T-helper 2 cell treated with Interferon-gamma antibody and Interleukin-4, amounts not matched to agents 100 ng/mL and 5 ng/mL, for 36 hours (primary cell): Measurements from ENCODE around the gene RHOT1. TPM values are rescaled to one million over a fixed set of nuclear protein-coding genes. Genes with fewer than 3 reads are reported as not detected.
"Not testable (repeated sequence)": the region's sequence is repeated elsewhere in the genome, so short reads cannot be mapped to it uniquely, and the experiment has no call there.

ENCODE experiments used
- intact Hi-C: fragments of 100-400 bp; cut with micrococcal nuclease; formaldehyde crosslinking; loops from one replicate; pipeline ENCODE4 v1.15.1; 2023
- total RNA-seq: library from RNA; stranded (reverse); gene quantifications from 2 replicates; pipeline ENCODE4 v1.2.3, GENCODE V29; 2022

Gene RHOT1
- total RNA-seq, 1 donor from 2014 or later: 26.1 TPM

GRCh38 chr17:32158870-32159585 is 16.7 kb downstream of the RHOT1 start:
- intact Hi-C loops: no loop called here

- intact Hi-C loops: no loop called here
Measured at GRCh38 chr17:32159586-32160438, 17.5 kb downstream of the RHOT1 start.

DNA sequence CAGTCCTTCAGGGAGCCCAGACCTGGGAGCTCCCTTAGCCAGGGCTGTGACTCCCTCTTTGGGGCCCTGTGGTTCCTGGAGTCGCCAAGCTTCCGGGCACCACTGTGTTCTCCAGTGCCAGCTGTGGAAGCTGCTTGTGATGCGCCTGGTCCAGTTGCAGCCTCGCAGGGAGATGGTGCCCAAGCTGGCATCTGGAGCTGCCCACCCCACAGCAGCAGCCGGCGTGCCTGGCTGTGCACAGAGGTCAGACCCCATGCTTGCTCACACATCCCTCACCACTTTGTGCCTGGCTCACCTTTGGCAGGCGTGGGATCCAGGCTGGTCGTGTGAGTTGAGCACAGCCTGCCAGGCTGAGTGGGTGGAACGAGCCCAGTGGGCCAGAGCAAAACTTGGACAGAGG is 18.2 kb downstream of the RHOT1 start:
- intact Hi-C loops: no loop called here

GRCh38 chr17:32161029-32161428 is 18.7 kb downstream of the RHOT1 start:
- intact Hi-C loops: no loop called here

DNA sequence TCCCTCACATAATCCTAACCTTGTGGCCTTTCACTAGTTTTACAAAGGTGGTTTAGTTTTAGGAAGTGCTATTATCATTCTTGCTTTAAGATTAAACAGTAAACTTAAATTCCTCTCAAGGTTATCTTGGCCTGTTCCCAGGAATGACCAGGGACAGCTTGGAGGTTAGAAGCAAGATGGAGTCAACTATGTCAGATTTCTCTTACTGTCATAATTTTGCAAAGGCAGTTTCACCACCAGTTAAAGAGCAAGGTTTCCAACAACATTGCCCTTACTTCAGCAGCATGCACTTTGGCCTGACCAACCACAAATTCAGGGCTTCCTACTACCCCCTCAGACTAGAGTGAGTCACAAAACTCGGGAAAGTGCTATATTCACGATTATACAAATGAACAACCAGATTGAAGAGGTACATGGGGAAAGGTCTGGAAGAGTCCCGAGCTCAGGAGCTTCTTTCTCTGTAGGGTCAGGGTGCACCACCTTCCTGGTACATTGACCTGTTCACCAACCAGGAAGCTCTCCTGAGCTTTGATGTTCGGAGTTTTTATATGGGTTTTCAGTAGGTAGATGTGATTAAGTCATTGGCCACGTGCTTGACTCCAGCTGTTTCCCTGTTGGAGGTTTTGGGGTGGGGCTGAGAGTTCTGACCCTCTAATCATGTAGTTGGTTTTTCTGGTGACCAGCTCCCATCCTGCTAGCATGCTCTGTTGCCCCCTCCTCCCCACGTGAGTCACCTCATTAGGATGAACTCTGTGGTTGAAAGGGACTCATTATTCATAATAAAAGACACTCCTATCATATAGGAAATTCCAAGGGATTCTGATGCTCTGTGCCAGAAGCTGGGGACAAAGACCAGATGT is 19.4 kb downstream of the RHOT1 start:
- intact Hi-C loops: no loop called here

- intact Hi-C loops: no loop called here
Measured at GRCh38 chr17:32174889-32175288, 32.6 kb downstream of the RHOT1 start.

DNA sequence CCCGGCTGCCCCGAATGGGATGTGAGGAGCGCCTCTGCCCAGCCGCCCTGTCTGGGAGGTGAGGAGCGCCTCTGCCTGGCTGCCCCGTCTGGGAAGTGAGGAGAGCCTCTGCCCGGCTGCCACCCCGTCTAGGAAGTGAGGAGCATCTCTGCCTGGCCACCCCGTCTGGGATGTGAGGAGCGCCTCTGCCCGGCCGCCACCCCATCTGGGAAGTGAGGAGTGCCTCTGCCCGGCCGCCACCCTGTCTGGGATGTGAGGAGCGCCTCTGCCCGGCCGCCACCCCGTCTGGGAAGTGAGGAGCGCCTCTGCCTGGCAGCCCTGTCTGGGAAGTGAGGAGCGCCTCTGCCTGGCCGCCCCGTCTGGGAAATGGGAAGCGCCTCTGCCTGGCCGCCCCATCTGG is 36.4 kb downstream of the RHOT1 start:
- intact Hi-C loops: not testable (repeated sequence)

DNA sequence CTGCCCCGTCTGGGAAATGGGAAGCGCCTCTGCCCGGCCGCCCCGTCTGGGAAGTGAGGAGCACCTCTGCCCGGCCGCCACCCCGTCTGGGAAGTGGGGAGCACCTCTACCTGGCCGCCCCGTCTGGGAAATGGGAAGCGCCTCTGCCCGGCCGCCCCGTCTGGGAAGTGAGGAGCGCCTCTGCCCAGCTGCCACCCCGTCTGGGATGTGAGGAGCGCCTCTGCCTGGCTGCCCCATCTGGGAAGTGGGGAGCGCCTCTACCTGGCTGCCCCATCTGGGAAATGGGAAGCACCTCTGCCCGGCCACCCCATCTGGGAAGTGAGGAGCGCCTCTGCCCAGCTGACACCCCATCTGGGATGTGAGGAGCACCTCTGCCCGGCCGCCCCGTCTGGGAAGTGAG is 36.8 kb downstream of the RHOT1 start:
- intact Hi-C loops: not testable (repeated sequence)

DNA sequence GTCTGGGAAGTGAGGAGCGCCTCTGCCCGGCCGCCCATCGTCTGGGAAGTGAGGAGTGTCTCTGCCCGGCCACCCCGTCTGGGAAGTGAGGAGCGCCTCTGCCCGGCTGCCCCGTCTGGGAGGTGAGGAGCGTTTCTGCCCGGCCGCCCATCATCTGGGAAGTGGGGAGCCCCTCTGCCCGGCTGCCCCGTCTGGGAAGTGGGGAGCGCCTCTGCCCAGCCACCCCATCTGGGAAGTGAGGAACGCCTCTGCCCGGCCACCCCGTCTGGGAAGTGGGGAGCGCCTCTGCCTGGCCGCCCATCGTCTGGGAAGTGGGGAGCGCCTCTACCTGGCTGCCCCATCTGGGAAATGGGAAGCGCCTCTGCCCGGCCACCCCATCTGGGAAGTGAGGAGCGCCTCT is 37.2 kb downstream of the RHOT1 start:
- intact Hi-C loops: not testable (repeated sequence)

- intact Hi-C loops: not testable (repeated sequence)
Measured at GRCh38 chr17:32180262-32180661, 38.0 kb downstream of the RHOT1 start.

- intact Hi-C loops: no loop called here
Measured at GRCh38 chr17:32185875-32186274, 43.6 kb downstream of the RHOT1 start.

DNA sequence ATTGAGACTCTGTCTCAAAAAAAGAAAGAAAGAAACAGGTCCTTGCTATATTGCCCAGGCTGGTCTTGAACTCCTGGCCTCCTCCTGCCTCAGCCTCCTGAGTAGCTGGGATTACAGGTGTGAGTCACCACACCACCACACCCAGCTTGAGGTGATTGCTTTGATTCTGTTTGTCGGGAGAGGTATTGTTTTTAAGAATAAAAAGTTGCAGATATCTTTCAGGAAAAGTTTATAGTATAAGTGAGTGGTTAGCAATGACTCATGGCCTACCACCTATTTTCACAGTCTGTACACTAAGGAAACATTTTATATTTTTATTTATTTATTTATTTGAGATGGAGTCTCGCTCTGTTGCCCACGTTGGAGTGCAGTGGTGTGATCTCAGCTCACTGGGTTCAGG is 45.0 kb downstream of the RHOT1 start:
- intact Hi-C loops: no loop called here

GRCh38 chr17:32189343-32189742 is 47.0 kb downstream of the RHOT1 start:
- intact Hi-C loops: no loop called here

DNA sequence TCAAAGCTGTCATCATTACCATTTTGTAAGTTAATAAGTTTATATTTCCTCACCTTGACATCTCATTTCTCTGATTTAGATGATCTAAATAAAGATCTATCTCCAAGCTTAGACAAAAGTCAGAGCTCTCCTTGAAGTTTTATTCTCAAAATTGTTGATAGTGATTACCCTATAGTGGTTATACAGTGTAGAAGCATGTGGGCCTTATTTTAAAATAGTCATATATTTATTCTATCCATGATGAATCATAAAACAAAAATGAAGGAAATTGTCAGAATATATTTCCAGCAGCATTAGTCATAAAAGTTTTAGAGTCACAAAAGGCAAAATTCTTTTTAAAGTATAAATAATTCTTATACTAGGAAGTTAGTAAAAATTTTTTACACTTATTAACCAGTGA is 49.0 kb downstream of the RHOT1 start:
- intact Hi-C loops: no loop called here

- intact Hi-C loops: no loop called here
Measured at GRCh38 chr17:32192379-32192778, 50.1 kb downstream of the RHOT1 start.

- intact Hi-C loops: no loop called here
Measured at GRCh38 chr17:32197987-32198386, 55.7 kb downstream of the RHOT1 start.

DNA sequence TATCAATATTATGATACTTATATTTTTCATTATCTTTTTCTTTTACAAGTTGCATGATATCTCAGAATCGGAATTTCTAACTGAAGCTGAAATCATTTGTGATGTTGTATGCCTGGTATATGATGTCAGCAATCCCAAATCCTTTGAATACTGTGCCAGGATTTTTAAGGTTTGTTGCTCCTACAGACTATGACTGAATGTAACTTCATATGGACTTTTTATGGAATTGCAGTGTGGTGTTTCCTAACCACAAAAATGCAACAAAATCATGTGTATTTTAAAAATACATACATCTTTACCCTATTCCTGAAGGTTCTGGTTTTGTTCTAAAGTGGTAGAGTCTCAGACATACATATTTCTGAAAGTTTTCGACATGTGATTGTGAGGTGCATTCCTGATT is 64.6 kb downstream of the RHOT1 start:
- intact Hi-C loops: no loop called here

DNA sequence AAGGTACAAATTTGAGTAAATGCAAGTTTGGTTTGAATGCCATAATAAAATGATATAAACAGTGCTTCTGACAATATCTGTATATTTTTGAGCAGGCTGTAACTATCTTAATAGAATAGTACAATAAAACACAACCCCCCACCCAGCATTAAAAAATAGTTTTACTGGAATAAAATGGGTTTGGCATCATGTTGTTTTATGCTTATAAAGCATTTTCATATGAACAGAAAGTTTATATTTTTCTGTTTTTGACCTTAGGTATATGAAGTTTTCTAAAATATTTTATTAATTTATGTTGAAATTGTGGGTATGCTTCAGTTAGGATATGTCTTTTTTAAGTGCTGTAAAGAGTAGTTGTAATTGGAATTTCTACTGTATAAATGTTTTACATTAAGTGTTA is 66.1 kb downstream of the RHOT1 start:
- intact Hi-C loops: no loop called here

GRCh38 chr17:32209608-32210007 is 67.3 kb downstream of the RHOT1 start:
- intact Hi-C loops: no loop called here

DNA sequence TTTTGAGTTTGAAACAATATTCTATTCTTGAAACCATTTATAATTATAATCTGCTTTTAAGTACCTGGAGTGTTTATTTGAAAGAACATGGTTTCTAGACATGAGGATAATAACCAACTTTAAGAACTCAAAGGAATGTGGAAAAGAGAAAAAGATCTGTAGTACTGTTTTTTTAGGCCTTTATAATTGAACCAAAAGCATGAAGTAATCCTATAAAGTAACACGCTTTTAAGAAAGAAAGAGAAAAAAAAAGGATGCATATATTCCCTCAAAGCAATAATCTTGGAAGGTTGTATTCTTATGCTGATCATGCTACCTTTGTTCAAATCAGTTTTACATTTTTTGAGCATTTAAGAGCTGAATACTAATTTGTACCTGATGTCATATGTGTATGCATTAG is 69.4 kb downstream of the RHOT1 start:
- intact Hi-C loops: no loop called here

- intact Hi-C loops: no loop called here
Measured at GRCh38 chr17:32215696-32216095, 73.4 kb downstream of the RHOT1 start.

- intact Hi-C loops: no loop called here
Measured at GRCh38 chr17:32222621-32223020, 80.3 kb downstream of the RHOT1 start.
